Measurements from ENCODE around the gene HSD17B11. TPM values are rescaled to one million over a fixed set of nuclear protein-coding genes. Genes with fewer than 3 reads are reported as not detected.
"Not testable (repeated sequence)": the region's sequence is repeated elsewhere in the genome, so short reads cannot be mapped to it uniquely, and the experiment has no call there.

Gene HSD17B11
- total and polyA plus RNA-seq, 2 donors = 39.1 to 59.9 TPM

DNA sequence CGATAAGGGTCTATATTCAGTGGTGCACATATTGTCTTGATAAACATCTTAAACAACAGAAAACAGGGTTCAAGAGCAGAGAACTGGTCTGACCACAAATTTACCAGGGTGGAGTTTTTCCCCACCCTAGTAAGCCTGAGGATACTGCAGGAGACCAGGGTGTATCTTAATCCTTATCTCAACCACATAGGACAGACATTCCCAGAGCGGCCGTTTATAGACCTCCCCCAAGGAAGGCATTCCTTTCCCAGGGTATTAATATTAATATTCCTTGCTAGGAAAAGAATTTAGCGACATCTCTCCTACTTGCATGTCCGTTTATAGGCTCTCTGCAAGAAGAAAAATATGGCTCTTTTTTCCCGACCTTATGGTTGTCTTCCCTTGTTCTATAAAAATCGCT, 97.1 kb downstream of the HSD17B11 start:
- not testable (repeated sequence) for DNase-seq (ENCODE audit: low read depth in 6 of 9, low spot score in 9 of 9); H3K36me3 ChIP-seq (ENCODE audit: control insufficient read depth in 2 of 2, insufficient read depth in 2 of 2, low read length in 1 of 2); H3K27me3 ChIP-seq (ENCODE audit: control insufficient read depth in 2 of 2, insufficient read depth in 1 of 2, low read length in 1 of 2); H3K9me3 ChIP-seq (ENCODE audit: control insufficient read depth in 2 of 2, insufficient read depth in 1 of 2, low read length in 1 of 2); H3K4me3 ChIP-seq (ENCODE audit: low read length in 2 of 2); H3K4me1 ChIP-seq (ENCODE audit: control insufficient read depth in 2 of 2, insufficient read depth in 2 of 2, low read length in 2 of 2); H3K27ac ChIP-seq (ENCODE audit: low read depth in 1 of 2, low read length in 1 of 2)
- WGBS = 97% methylated on average over 7 of the region's 7 CpGs

DNA sequence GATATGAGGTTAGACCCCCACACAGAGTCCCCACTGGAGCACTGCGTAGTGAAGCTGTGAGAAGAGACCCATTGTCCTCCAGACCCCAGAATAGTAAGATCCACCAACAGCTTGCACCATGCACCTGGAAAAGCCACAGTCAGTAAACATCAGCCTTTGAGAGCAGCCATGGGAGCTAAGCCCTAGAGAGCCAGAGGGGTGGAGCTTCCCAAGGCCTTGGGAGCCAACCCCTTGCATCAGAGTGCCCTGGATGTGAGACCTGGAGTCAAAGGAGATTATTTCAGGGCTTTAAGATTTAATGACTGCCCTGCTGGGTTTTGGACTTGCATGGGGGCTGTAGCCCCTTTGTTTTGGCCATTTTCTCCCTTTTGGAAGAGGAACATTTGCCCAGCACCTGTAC, 104.0 kb downstream of the HSD17B11 start:
- Histone ChIP-seq H3K9me3 (ENCODE audit: control insufficient read depth in 2 of 2, insufficient read depth in 1 of 2, low read length in 1 of 2) (peaks cover 0 to 19% of the 10 kb centered on the region in 2 donors), H3K36me3 (ENCODE audit: control insufficient read depth in 2 of 2, insufficient read depth in 2 of 2, low read length in 1 of 2) (no peaks in the 10 kb centered on the region), H3K4me3 (ENCODE audit: low read length in 2 of 2) (no peak overlapping the region), H3K4me1 (ENCODE audit: control insufficient read depth in 2 of 2, insufficient read depth in 2 of 2, low read length in 2 of 2) (no peaks in the 10 kb centered on the region), H3K27me3 (ENCODE audit: control insufficient read depth in 2 of 2, insufficient read depth in 1 of 2, low read length in 1 of 2) (no peaks in the 10 kb centered on the region), H3K27ac (ENCODE audit: low read depth in 1 of 2, low read length in 1 of 2) (no peak overlapping the region)
- DNase-seq (ENCODE audit: low read depth in 6 of 9, low spot score in 9 of 9) = no peak
- 100% methylated on average over 1 of the region's 1 CpG for WGBS

Other genes starting within 250 kb of the HSD17B11 start
- gene KLHL8, start 170.6 kb downstream of the HSD17B11 start, total RNA-seq = 9.1 TPM
- 4.2 TPM for gene KLHL8, start 170.6 kb downstream of the HSD17B11 start, polyA plus RNA-seq
- 0.14 TPM for gene HSD17B13, start 68.3 kb downstream of the HSD17B11 start, total RNA-seq
- gene HSD17B13, start 68.3 kb downstream of the HSD17B11 start, polyA plus RNA-seq = 0.43 TPM
- 9.8 TPM for gene NUDT9, start 31.4 kb upstream of the HSD17B11 start, total RNA-seq
- gene NUDT9, start 31.4 kb upstream of the HSD17B11 start, polyA plus RNA-seq = 34.5 TPM
- 54.5 TPM for gene SPARCL1, start 138.2 kb upstream of the HSD17B11 start, total RNA-seq
- gene SPARCL1, start 138.2 kb upstream of the HSD17B11 start, polyA plus RNA-seq = 229 TPM
- gene DSPP, start 217.3 kb upstream of the HSD17B11 start, total RNA-seq = 0.05 TPM
- 0.05 TPM for gene DSPP, start 217.3 kb upstream of the HSD17B11 start, polyA plus RNA-seq

Measured in thymus (tissue), 11 donors.